Left colon (tissue), 2 donors: Measurements from ENCODE around the gene COL23A1. TPM values are rescaled to one million over a fixed set of nuclear protein-coding genes. Genes with fewer than 3 reads are reported as not detected.

Experiments used
- ATAC-seq: fragments of 200-7000 bp; cut with Tn5 transposase; one replicate; pipeline ENCODE4 v1.9.1; 2020; ENCODE audit warnings: mild to moderate bottlenecking, moderate library complexity
- DNase-seq, 2 donors: peaks; one replicate each; pipeline ENCODE4 v3.0.0-alpha.2; 2020
- intact Hi-C, 2 donors: fragments of 100-400 bp; cut with DNase I in 1 of 2; cut with micrococcal nuclease in 1 of 2; formaldehyde crosslinking; loops; one replicate each; pipeline versions ENCODE4 v1.11.2 to v1.14.0; 2022; cut with DNase I, micrococcal nuclease
- total RNA-seq, 2 donors: library from RNA; stranded (reverse); fragmentation: NEBNext Ultra II Directional; extraction: Animal tissue kit (Norgen Biotek cat#: 25700); gene quantifications; one replicate each; pipeline ENCODE4 v1.2.1, GENCODE V29; 2021
- donor health status: DM: no; HTN: no; CAD: no.
- donor health status: DM: yes; HTN: yes; CAD: no.

COL23A1 gene
- total RNA-seq, 2 donors from 2014 or later = 0.09 to 0.73 TPM

DNA sequence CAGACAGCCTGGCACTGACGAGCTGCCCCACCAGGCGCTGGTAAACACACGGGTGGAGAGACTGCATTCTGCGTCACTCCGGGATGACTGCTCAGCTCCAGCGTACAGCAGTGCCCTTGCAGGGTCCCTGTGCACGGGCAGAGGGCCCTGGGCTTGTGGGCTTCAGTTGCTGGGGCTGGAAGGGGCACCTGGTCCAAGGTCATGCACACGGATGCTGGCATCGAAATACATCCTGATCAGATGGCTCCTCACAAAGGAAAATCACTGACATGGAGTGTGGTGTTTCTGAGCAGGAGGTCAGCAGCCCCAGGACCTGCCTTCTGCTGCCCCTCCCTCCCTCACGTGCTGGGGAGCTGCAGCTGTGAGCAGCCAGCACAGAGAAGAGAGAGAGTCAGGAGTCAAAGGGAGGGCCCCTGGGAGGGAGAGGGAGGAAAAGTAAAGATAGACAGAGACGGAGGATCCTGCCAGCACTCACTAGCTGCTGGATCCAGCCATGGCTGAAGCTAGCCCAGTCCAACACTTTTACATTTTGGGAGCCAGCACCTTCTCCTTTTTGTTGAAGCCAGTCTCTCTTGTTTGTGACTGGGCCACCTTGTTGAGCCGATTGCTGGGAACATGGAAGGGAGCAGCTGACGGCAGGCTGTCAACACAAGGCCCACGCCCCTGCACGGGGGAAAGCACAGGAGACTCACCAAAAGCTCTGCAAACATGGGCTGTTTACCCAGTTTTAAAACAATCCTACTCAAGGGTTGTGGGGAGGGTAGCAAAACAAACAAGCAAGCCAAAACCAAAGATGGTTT, 191.1 kb downstream of the COL23A1 start:
- ATAC-seq (no peak), DNase-seq (peak in 1 of 2 donors; percentile 4)
- intact Hi-C loops = no loop called here

DNA sequence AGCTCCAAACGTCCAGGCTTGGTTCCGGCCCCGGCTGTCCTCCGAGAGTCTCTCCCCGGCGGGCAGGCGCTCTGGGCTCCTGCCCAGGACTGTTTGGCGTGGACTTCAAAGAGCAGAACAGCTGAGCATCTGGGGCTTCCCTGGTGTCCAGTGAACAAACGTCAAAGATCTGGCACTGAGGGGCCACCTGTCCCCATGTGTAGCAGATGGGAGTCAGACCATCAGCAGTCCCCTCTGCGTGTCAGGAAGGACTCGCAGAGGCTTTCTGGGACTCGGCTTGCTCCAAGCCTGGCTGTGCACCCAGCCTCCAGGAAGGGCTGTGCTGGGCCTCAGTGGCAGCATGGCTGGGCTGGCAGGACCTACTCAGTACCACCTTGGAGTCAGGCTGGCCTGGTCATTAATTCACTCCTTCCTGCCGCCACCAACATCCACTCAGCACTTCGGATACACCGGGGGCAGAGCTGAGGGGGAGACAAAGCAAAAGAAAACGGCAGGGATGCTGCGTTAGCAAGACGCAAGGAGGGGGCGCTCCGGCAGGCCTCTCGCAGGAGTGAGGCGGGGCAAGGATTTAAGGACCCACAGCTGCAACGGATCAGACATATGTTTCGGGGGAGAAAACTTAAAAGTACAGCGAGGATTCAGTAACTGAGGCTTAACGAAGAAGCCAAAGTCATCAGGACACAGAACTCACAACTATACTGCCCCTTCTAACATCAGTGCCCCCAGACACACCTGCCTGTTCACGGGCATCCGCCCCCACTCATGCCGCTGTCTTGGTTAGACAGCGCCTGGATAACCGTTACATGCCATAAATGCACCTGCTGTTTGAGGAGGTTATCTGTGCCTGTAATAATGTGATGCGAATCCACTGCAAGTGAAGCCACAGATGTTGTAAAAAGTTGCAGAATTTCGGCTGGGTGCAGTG, 193.1 kb downstream of the COL23A1 start:
- ATAC-seq (no peak), DNase-seq (peak in 1 of 2 donors; percentile 13)
- intact Hi-C loops = no loop called here

GRCh38 chr5:178394074-178394473, 196.1 kb downstream of the COL23A1 start:
- intact Hi-C loops = no loop called here
- ATAC-seq (no peak), DNase-seq (no peak)

DNA sequence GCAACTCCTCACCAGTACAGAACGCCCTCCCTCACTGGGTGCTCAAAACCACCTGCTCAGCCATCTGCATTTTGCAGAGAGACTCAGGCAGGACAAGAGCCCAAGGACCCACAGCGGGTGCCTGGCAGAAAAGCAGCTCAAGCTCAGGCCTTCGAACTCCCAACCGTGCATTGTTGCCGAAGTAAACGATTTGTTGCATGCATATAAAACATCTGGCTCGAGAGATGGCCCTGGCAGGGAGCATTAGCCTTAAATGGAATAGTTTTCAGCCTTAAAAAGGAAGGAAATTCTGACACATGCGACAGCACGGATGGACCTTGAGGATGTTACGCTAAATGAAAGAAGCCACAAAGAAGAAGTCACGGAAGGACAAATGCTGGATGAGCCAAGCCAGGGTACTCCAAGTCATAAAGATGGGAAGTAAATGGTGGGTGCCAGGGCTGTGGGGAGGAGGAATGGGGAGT, 197.2 kb downstream of the COL23A1 start:
- intact Hi-C loops = no loop called here
- no peak for ATAC-seq
- no peak for DNase-seq

- intact Hi-C loops = no loop called here
- DNase-seq = no peak
- ATAC-seq = no peak
Observed at GRCh38 chr5:178392386-178392785, 197.8 kb downstream of the COL23A1 start.

GRCh38 chr5:178391480-178391879, 198.7 kb downstream of the COL23A1 start:
- intact Hi-C loops = no loop called here
- DNase-seq = no peak
- no peak for ATAC-seq

DNA sequence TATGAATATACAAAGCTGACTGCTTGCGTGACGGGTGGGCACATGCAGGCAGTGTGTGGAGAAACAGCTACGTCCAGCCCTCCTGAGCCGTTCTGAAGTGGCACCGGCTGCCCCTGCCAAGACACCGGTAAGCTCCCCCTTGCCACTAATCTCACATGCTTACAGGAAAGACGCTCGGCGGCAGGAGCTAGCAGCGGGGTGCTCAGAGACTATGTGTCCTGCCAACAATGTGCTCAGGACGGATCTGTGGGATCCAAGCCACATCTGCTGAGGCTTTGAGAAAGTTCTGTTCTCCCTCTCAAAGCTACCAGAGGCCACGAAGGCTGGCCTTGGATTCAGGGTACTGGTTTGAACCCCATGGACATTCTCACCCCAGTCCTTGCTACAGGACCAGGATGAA, 200.4 kb downstream of the COL23A1 start:
- DNase-seq (peak in 1 of 2 donors; percentile 18), ATAC-seq (no peak)
- intact Hi-C loops = no loop called here

DNA sequence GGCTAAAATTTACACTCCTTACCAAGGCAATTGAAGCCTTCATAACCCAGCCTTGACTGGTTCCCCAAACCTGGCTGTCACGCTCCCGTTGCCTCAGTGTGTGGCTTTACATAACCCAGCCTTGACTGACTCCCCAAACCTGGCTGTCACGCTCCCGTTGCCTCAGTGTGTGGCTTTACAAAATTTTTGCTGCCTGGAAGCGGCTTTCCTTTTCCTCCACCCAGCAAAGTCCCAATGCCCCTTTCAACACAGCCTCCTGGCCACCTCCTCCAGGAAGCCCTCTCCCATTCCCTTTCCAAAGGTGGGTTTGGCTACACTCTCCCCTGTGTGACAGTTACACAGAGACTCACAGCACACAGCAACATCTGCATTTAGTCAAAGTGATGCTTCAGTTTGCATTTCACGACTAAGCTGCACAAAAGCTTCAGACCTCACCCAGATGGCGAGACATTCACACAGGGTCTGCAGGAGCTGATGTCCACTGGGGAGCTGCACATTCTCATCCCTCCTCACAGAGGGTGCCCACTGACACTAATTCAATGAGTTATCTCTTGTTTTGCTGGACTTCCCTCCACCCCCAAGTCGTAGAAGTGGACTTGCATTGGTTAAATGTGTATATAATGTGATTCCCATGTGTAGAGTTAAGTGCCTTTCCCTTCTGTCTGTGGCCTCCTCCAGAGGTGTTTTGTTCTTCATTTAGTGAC, 201.0 kb downstream of the COL23A1 start:
- DNase-seq (peak in 1 of 2 donors; percentile 7), ATAC-seq (no peak)
- intact Hi-C loops = no loop called here

DNA sequence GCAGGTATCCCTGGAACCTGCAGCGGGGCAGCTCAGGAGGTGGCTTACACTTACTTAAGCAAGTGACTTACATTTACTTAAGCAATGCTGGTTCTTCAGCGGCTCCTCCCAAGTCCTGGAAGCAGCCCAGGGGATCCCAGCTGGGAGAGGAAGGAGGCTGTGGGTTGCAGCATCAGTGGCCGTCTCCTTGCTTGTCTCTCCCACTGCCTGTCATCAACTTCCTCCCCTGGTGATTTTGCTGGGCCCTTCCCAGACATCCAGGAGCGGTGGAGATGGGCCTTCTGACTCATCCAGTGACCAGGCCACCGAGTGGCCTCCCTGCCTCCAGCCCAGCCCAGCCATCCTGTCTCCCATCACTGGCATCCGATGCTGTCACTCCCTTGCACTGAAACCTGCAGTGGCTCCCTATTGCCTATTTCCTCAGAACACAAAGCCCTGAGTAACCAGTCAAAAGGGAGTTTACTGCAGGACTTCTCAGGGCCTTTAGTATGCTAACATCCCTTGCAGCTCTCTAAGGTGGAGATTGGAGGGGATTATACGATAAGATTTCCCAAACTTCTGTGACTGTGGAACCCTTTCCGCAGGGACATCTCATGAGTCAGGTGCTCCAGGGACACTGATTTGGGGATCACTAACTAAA, 201.7 kb downstream of the COL23A1 start:
- intact Hi-C loops = no loop called here
- DNase-seq = peak in 1 of 2 donors; percentile 39
- no peak for ATAC-seq

- peak in 1 of 2 donors; percentile 8 for DNase-seq
- ATAC-seq = no peak
- intact Hi-C loops = no loop called here
Observed at GRCh38 chr5:178387856-178388190, 202.4 kb downstream of the COL23A1 start.

DNA sequence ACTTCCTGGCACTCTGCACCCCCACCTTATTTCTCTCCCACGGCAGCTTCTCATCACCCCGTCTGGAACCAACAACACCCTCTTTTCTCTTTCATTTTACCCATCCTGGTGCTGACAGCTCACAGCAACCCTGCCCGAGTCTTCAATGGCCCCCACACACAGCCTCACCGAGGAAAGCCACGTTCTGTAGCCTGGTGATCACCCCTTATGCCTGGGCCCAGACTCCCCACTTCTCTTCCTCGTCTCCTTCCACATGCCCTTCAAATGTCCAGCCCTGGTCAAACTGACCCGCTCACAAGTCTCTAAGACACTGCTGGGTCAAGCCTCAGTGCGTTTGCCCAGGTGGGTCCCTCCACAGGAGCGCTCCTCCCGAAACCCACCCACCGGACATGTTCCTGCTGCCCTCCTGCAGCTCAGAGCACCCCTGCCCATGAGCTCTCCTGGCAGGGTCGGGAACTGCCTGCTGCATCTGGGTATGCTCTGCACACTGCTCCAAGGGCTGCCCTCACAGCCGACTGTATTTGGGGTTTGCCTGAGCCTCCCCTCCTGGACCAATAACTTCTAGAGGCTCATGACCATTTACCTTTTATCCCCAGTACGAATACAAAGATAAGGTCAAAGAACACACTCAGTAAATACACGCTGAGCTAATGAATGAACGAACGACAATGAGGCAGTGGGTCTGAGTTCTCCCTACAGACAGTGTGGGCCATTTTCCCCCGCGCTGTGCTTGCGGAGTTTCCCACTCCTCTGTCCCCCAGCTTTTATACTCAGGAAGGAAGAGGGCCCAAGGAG, 202.9 kb downstream of the COL23A1 start:
- intact Hi-C loops = no loop called here

GRCh38 chr5:178386336-178386931, 203.8 kb downstream of the COL23A1 start:
- intact Hi-C loops = no loop called here
- ATAC-seq (no peak), DNase-seq (no peak)

More for the DNA sequence above, 202.9 kb downstream of the COL23A1 start:
- DNase-seq (no peak), ATAC-seq (no peak)

DNA sequence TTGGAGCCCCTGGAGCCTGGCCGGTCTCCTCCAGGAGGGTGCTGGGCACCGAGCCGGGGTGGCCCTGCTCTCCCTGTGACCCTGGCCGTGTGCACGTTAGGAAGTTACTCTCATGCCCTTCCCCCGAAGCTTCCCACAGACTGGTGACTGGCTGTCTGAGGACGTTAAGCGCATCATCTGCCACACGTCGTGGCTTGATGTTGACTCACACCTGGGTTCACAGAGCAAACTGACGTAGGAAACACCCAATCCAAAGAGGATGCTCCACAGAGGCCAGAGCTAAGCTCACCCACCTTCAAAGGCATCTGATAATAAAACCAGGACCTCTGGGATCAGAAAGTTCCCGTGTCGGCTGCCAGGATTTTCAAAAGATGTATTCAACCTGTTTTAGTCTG, 204.7 kb downstream of the COL23A1 start:
- no peak for ATAC-seq
- no peak for DNase-seq
- intact Hi-C loops = no loop called here

- intact Hi-C loops = no loop called here
- no peak for DNase-seq
- no peak for ATAC-seq
Observed at GRCh38 chr5:178384816-178385495, 205.2 kb downstream of the COL23A1 start.

- no peak for ATAC-seq
- intact Hi-C loops = no loop called here
- no peak for DNase-seq
Observed at GRCh38 chr5:178383919-178384815, 206.0 kb downstream of the COL23A1 start.

DNA sequence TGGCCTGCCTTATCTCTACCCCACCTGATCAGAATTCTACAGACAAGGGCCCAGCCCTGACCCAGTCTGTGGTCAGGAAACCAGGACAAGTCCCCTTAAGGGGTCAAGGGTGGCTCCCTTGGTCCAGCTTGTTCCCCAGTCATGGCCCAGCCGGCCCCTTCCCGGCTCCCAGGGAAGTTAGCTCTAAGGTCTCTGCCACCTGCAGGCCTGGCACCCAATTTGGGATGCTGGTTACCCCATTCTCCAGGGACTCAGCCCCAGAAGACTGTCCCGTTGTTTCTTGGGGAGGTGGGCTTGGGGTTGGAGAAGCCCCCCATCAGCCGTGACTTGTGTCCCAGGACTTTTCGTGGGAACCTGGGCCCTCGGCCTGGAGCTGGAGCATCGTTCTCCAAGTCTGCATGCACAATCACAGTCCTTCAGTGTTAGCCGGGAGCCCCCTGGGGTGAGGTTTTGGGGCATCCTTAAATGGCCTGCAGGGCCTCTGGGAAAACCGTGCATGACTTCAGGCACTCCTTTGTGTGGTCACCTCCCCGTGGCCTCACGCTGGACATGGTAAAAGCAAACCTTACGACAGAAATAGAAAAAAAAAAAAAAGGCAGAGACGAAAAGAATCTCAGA, 206.8 kb downstream of the COL23A1 start:
- no peak for DNase-seq
- no peak for ATAC-seq
- intact Hi-C loops = no loop called here
